VCaP (cell line): ENCODE data around the gene CDH24.

ENCODE experiments used
- H3K27ac ChIP-seq: fragments of 450-650 bp; 2 replicates; pipeline ENCODE4 v1.5.1; 2017
- TF ChIP-seq, protein P1 (sequence below): fragments of 450-650 bp; conservative IDR thresholded peaks from 2 replicates; pipeline ENCODE4 v1.5.1; 2017; ENCODE audit warnings: mild to moderate bottlenecking, moderate library complexity

Gene CDH24

DNA sequence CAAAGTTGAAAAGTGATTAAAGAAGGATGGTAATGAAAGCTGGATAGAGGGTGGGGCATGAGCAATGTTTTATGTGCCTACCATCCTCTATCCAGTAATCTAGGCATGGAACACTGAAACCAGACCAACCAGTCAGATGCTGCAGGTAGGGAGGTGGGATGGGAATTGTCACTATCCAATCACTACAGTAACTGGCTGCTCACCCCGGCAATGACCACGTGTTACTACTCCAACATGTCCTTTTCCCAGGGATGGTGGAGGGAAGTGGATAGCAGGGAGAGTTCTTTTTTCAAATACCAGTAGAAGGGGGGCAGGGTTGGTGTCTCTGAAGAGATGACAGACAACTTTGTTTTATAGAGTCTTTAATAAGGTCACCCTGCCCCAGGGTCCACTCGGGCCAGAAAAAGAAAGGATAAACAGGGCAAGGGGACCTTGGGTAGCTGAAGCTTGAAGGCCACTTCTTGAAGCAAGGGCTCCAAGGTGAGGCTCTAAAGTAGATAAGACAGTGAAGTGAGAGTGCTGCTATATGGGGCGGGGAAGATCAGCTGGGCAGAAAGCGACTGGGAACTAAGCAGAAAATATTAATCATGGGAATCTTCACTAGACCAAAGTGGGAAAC, 14.7 kb upstream of the CDH24 start:
- peak overlapping the region; percentile 83 for H3K27ac ChIP-seq
- TF ChIP-seq, protein P1, sequence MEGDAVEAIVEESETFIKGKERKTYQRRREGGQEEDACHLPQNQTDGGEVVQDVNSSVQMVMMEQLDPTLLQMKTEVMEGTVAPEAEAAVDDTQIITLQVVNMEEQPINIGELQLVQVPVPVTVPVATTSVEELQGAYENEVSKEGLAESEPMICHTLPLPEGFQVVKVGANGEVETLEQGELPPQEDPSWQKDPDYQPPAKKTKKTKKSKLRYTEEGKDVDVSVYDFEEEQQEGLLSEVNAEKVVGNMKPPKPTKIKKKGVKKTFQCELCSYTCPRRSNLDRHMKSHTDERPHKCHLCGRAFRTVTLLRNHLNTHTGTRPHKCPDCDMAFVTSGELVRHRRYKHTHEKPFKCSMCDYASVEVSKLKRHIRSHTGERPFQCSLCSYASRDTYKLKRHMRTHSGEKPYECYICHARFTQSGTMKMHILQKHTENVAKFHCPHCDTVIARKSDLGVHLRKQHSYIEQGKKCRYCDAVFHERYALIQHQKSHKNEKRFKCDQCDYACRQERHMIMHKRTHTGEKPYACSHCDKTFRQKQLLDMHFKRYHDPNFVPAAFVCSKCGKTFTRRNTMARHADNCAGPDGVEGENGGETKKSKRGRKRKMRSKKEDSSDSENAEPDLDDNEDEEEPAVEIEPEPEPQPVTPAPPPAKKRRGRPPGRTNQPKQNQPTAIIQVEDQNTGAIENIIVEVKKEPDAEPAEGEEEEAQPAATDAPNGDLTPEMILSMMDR, result no peak

DNA sequence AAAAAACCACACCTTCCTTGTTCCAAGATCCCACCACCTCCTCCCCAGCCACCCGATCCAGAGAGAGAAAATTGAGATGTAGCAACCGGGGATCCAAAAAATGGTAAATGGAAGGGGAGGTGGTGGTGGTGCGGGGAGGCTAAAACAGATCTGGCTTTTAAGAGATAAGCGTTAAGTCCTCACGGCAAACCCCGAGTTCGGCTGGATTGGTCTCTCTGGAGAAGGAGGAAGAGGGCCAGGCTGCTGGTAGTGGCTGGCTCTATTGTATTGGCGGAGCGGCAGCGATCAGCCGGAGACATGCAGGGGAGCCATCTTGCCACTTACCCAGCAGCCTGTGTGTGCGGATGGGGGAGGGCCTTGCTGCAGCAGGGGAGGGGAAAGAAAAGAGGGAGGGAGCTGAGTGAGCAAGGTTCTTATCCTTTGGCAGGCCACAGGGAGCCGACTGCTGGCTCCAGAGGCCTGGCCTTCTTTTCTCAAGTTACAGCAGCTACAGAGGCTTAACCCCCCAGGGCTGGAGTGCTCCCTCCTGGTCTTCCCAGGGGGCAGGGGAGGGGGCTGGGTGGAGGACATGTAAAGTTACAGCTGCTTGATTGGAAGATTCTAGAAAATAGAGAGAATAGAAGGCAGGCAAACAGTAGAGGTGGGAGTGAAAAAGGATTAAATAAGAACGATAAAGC, 14.1 kb upstream of the CDH24 start:
- peak overlapping the region; percentile 83 for H3K27ac ChIP-seq
- TF ChIP-seq, protein P1, result no peak

DNA sequence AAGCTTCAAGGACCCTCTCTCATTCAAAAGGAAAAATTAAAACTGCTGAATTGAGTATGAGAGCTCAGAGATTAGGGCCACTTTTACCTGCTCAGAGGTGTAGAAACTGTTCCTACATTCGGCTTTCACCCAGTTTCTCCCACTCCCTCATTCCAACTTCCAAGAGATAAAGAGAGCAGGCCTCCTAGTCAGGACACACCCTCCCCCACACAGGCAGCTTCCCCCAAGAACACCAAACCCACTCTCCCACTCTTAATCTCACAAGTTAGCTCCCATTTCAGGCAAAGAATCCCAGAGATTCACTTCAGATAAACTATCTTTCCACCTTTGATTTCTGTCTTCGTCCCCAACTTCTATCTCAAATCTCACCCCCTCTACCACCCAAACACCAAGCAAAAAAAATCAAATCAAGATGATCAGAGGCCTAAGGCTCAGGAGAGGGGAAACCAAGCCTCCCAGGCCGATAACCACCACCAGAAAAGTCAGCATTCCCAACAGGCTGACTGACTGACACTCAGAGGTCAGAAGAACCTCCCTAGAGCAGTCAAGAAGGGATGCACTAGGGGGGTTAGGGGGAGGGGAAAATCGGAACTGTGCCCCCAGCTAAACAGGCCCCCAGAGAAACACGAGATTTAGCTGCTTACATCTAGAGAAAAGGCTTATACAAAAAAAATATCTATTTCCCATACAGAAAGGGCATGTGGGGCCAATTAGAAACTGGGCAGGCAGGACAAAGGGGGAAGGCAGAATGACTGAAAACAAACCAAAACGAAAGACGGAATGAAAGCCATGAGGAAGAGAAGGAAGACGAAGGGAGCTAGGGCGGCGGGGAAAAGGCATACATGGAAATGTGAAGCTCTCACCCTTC, 13.2 kb upstream of the CDH24 start:
- TF ChIP-seq, protein P1, result no peak
- peak overlapping the region; percentile 83 for H3K27ac ChIP-seq

DNA sequence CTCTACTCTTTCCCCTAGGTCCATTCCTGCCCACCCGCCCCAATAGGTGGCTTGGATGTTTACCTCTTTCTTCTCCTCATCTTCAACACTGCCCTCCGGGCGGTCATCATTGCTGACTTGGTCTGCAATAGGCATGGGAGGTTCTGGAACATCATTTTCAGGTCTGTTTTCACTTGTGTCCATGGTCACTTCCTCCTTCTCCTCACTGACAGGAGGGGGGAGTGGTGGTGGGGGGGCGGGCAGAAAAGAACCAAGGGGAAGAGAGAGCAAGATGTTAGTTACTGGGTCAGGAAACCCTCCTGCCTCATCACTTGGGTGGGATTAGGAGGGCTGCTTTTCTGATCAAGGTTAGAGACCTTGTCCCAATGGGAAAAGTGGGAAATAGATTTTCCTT, 12.1 kb upstream of the CDH24 start:
- TF ChIP-seq, protein P1, result no peak
- H3K27ac ChIP-seq, result peak overlapping the region; percentile 32; the same call in 1 of the 2 replicates

DNA sequence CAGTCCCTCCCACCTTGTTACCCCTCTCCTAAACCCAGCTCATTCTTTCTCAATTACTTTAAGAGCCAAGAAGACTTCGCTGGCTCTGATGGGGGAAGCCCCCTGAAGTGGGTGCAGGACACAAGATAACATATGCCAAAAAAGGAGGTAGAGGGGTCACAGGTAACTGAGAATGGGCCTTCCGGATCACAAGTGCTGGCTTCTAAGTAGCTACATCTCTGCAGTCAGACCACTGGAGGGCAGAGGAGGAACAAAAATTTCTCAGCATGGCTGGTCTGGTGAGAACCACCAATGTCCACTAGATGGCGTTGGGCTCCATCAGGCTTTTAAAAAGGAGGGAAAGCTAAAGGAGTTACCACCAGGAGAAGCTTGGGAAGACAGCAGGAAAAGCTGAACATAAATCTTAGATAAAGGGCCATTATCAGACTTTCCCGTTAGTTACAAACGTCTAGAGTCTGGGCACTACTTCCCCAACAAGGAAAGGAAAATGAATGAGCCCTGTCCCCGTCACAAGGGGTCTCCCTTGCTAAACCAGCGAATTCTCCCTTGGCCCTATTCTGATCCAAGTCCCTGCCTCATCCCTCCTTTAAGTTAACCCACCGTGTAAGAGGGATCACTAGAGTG, 11.6 kb upstream of the CDH24 start:
- TF ChIP-seq, protein P1, result peak; percentile 98
- peak overlapping the region; percentile 32; the same call in 1 of the 2 replicates for H3K27ac ChIP-seq

DNA sequence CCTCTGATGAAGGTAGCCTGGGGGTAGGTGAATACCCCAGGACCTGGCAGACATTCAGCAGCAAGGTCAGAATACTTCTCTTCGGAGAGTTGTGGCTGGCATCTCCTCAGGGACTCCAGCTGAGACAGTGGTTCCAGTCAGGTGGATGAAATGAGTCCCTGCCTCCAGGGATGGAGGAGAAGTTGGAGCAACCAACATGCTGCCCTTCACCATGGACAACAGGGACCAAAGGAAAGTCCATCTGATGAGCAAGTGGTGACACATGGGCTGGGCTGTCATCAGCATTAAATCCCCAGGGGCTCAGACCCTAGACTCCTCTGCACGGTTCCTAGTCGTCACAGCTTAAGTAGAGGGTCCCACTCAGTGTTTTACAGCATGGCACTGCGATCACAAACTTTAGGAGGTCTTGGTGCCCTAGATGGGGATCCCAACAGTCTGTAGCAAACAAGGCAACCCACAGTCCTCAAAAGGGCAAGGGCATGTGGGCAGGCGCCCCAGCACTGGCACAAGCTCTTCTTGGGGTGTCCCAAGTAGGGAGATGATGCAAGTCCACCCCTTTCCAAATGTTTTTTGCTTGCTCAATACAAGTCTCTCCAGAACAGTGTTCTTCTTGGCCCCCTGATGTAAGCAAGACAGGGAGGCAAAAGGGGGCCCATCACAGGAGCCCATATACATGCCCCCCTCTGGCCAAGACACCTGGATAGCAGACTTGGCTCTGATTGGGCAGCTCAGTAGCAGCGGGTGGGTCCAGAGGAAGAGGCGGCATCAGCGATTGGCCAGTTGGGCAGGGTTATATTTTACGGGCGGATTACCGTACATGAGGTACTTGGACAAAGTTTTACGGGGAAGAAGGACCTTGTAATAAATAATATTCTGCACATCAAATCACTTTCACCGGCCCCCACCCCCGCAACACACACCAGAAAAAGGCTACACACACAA, 10.8 kb upstream of the CDH24 start:
- TF ChIP-seq, protein P1, result no peak
- H3K27ac ChIP-seq, result peak overlapping the region; percentile 32; the same call in 1 of the 2 replicates
